Fibroblast of lung (primary cell): ENCODE measurements around the gene KDM2A.

Experiments used
- CTCF ChIP-seq, 2 donors: IDR thresholded peaks in 1 of 2; conservative IDR thresholded peaks in 1 of 2; 1 replicate in 1 of 2; 2 replicates in 1 of 2; pipeline ENCODE4 v1.5.1; 2011 to 2012; ENCODE audit warnings: low read length in 2 of 2, control low read depth in 1 of 2, inconsistent platforms in 1 of 2, low read depth in 1 of 2, mild to moderate bottlenecking in 1 of 2
- EZH2 ChIP-seq: IDR thresholded peaks from 2 replicates; pipeline ENCODE4 v1.5.1; 2012; ENCODE audit warnings: low read length, control low read depth, mild to moderate bottlenecking; ENCODE audit errors: missing control alignments

- TF ChIP-seq CTCF (conservative IDR thresholded peaks at IDR 0.05 in 1 of 2, IDR thresholded peaks at IDR 0.05 in 1 of 2; ENCODE audit: low read depth in 1 of 2, low read length in 2 of 2) (no peak), EZH2 (no peak)
Measured at GRCh38 chr11:67278135-67278938, 159.3 kb downstream of the KDM2A start.
